ENCODE measurements around the gene ASTL. TPM values are rescaled to one million over a fixed set of nuclear protein-coding genes. Genes with fewer than 3 reads are reported as not detected.

The ASTL gene
- total and polyA plus RNA-seq, 8 donors: 0.08 TPM; not detected in 7

- Histone ChIP-seq H3K4me3 (peak overlapping the region in 1 of 4 donors; percentile 66), H3K36me3 (no peaks in the 10 kb centered on the region), H3K27me3 (no peaks in the 10 kb centered on the region), H3K9me3 (no peaks in the 10 kb centered on the region), H3K4me1 (peaks cover 14 to 55% (median 37%) of the 10 kb centered on the region in 4 donors), H3K27ac (peak overlapping the region; percentile 40 to 83 (median 74))
- peak; percentile 47 to 81 for DNase-seq
- TF ChIP-seq POLR2A (IDR thresholded peaks at IDR 0.05): no peak
- TF ChIP-seq POLR2AphosphoS5 (IDR thresholded peaks at IDR 0.05): peak in 2 of 3 donors; percentile 10 to 35
- WGBS, 5 donors: 52 to 79% (median 64%) methylated on average over 5 to 20 of the region's 20 CpGs
- intact Hi-C loops (cut with DNase I; ENCODE audit: low total_unique reads): no loop called here
Observed at GRCh38 chr2:96146153-96146880, 8.0 kb upstream of the ASTL start.

- peak overlapping the region; percentile 54 to 68 (median 64) for H3K4me3 ChIP-seq
- no peaks in the 10 kb centered on the region for H3K9me3 ChIP-seq
- TF ChIP-seq POLR2A (IDR thresholded peaks at IDR 0.05) (no peak), EP300 (IDR thresholded peaks at IDR 0.05) (no peak), CTCF (IDR thresholded peaks at IDR 0.05) (no peak), POLR2AphosphoS5 (IDR thresholded peaks at IDR 0.05) (no peak)
- WGBS, 5 donors: 49 to 62% (median 50%) methylated on average over 3 of the region's 3 CpGs
- DNase-seq: no peak
- no peaks in the 10 kb centered on the region for H3K27me3 ChIP-seq
- peak overlapping the region; percentile 40 to 83 (median 74) for H3K27ac ChIP-seq
- intact Hi-C loops (cut with DNase I; ENCODE audit: low total_unique reads): no loop called here
- H3K4me1 ChIP-seq: peaks cover 14 to 55% (median 37%) of the 10 kb centered on the region in 4 donors
- H3K36me3 ChIP-seq: no peaks in the 10 kb centered on the region
Observed at GRCh38 chr2:96145848-96146152, 7.5 kb upstream of the ASTL start.

- intact Hi-C loops (cut with DNase I; ENCODE audit: low total_unique reads): no loop called here
- peak within 1 kb of the TSS; percentile 61 to 83 (median 74) for H3K27ac ChIP-seq
- peaks cover 14 to 55% (median 37%) of the 10 kb centered on the region in 4 donors for H3K4me1 ChIP-seq
- TF ChIP-seq POLR2A (IDR thresholded peaks at IDR 0.05) (peak in 1 of 4 donors; percentile 54), EP300 (IDR thresholded peaks at IDR 0.05) (no peak), CTCF (IDR thresholded peaks at IDR 0.05) (peak in 1 of 7 experiments; percentile 9), POLR2AphosphoS5 (IDR thresholded peaks at IDR 0.05) (peak; percentile 1 to 88 (median 80))
- H3K27me3 ChIP-seq: no peaks in the 10 kb centered on the region
- peak; percentile 82 to 94 for DNase-seq
- no peaks in the 10 kb centered on the region for H3K36me3 ChIP-seq
- H3K4me3 ChIP-seq: peak within 1 kb of the TSS; percentile 54 to 68 (median 64)
- 2 to 8% (median 4%) methylated on average over 21 to 94 of the region's 94 CpGs for WGBS, 5 donors
- no peaks in the 10 kb centered on the region for H3K9me3 ChIP-seq
Observed at GRCh38 chr2:96145036-96145847, 6.9 kb upstream of the ASTL start, which contains the start of gene DUSP2. TSS of gene DUSP2 (minus strand) at chr2:96145440. CDS start at chr2:96145354, 86 bp downstream.

GRCh38 chr2:96144481-96145035, 6.3 kb upstream of the ASTL start:
- WGBS, 5 donors: 2 to 11% (median 4%) methylated on average over 29 to 35 of the region's 35 CpGs
- peak overlapping the region; percentile 39 to 83 (median 67) for H3K27ac ChIP-seq

More at GRCh38 chr2:96144481-96145035, 6.3 kb upstream of the ASTL start:
- Histone ChIP-seq H3K4me3 (peak overlapping the region; percentile 54 to 68 (median 64)), H3K9me3 (no peaks in the 10 kb centered on the region), H3K36me3 (no peaks in the 10 kb centered on the region), H3K4me1 (peaks cover 14 to 55% (median 37%) of the 10 kb centered on the region in 4 donors), H3K27me3 (no peaks in the 10 kb centered on the region)
- DNase-seq: no peak
- intact Hi-C loops (cut with DNase I; ENCODE audit: low total_unique reads): no loop called here
- no peak for TF ChIP-seq EP300 (IDR thresholded peaks at IDR 0.05)
- no peak for TF ChIP-seq CTCF (IDR thresholded peaks at IDR 0.05)
- TF ChIP-seq POLR2AphosphoS5 (IDR thresholded peaks at IDR 0.05): no peak
